Ovary (tissue), 3 donors: Measurements from ENCODE around the gene RPL41.

Experiments used
- CTCF ChIP-seq, 3 donors: fragments of 450-650 bp in 2 of 3; fragments of 200-600 bp in 1 of 3; IDR thresholded peaks; one replicate each; pipeline versions ENCODE4 v1.5.1 to v1.8.0; 2016 to 2022; ENCODE audit warnings: antibody characterized with exemption in 3 of 3, mild to moderate bottlenecking in 1 of 3
- POLR2A ChIP-seq: fragments of 450-650 bp; IDR thresholded peaks from one replicate; pipeline ENCODE4 v1.6.1; 2017; ENCODE audit warnings: antibody characterized with exemption, mild to moderate bottlenecking, moderate library complexity
- donor health status: DM: no; HTN: no; CAD: no.

GRCh38 chr12:56124133-56124532 lies 7.7 kb downstream of the RPL41 start:
- TF ChIP-seq CTCF (IDR thresholded peaks at IDR 0.05) = no peak
- TF ChIP-seq POLR2A = no peak
